ENCODE measurements around the gene DHX35. TPM values are rescaled to one million over a fixed set of nuclear protein-coding genes. Genes with fewer than 3 reads are reported as not detected.

DHX35 gene
- total and polyA plus RNA-seq, 2 of the 13 experiments (the other 11 are each of a cell fraction or from before 2014, with no cell fraction given): 25.8 to 28.7 TPM

GRCh38 chr20:39049684-39050554 is 87.8 kb downstream of the DHX35 start (continued):
- peak; percentile 59 for TF ChIP-seq FOXP4 (CRISPR knock-in tag; IDR thresholded peaks at IDR 0.05)
- peak; percentile 31; the same call in 1 of the 2 replicates for TF ChIP-seq SIN3A (IDR thresholded peaks at IDR 0.05; ENCODE audit: borderline replicate concordance, low read depth, low read length)
- peak; percentile 98 for TF ChIP-seq ZBTB4 (CRISPR knock-in tag; IDR thresholded peaks at IDR 0.05; ENCODE audit: borderline replicate concordance)
- no peak for TF ChIP-seq SMARCC2 (IDR thresholded peaks at IDR 0.05)
- TF ChIP-seq ZBTB25 (CRISPR knock-in tag; IDR thresholded peaks at IDR 0.05): peak; percentile 78; the same call in 1 of the 2 replicates
- 0 out of 2 replicates have a peak, but pooled peaks have one; percentile 38 for TF ChIP-seq ONECUT2 (CRISPR knock-in tag; IDR thresholded peaks at IDR 0.05)
- TF ChIP-seq PATZ1 (CRISPR knock-in tag; IDR thresholded peaks at IDR 0.05): peak; percentile 98
- TF ChIP-seq CCAR2 (optimal IDR thresholded peaks at IDR 0.05; ENCODE audit: low read depth, low read length): no peak
- TF ChIP-seq RBFOX2 (IDR thresholded peaks at IDR 0.05; ENCODE audit: low read depth, low read length): peak; percentile 93
- peak; percentile 97; the same call in 1 of the 2 replicates for TF ChIP-seq ZNF792 (CRISPR knock-in tag; IDR thresholded peaks at IDR 0.05)
- peak; percentile 91 for TF ChIP-seq KMT2A (CRISPR knock-in tag; IDR thresholded peaks at IDR 0.05)
- peak; percentile 71; the same call in 1 of the 2 replicates for TF ChIP-seq HBP1 (CRISPR knock-in tag; IDR thresholded peaks at IDR 0.05; ENCODE audit: low read depth)
- peak; percentile 94 for TF ChIP-seq THAP8 (CRISPR knock-in tag; IDR thresholded peaks at IDR 0.05; ENCODE audit: borderline replicate concordance)
- peak; percentile 78; the same call in 1 of the 2 replicates for TF ChIP-seq ZNF691 (CRISPR knock-in tag; IDR thresholded peaks at IDR 0.05; ENCODE audit: borderline replicate concordance, low read depth)
- TF ChIP-seq GPN1 (CRISPR knock-in tag; IDR thresholded peaks at IDR 0.05; ENCODE audit: borderline replicate concordance): peak; percentile 89; the same call in 1 of the 2 replicates
- no peak for TF ChIP-seq PHB2 (IDR thresholded peaks at IDR 0.05; ENCODE audit: partially characterized antibody)

Data from HepG2 (cell line).